ENCODE results near the gene MAP4K2. TPM values are rescaled to one million over a fixed set of nuclear protein-coding genes. Genes with fewer than 3 reads are reported as not detected.

The MAP4K2 gene
- total and polyA plus RNA-seq, 2 of the 8 experiments (the other 6 are each of a cell fraction or from before 2014, with no cell fraction given) = 20.1 to 20.7 TPM

GRCh38 chr11:64834031-64834722 lies 31.2 kb upstream of the MAP4K2 start:
- ChIA-PET CTCF (ENCODE audit: partially characterized antibody) (interaction anchor here (0.6 to 1.9 kb wide), 7 partner anchors 12 to 444 kb away, joined by 3 to 6 read pairs (median 3); partner anchors contain the start of gene MAP4K2), POLR2A (ENCODE audit: partially characterized antibody) (interaction anchor here (0.6 to 1.5 kb wide), 4 partner anchors 24 to 489 kb away, joined by 3 to 4 read pairs (median 3); partner anchors contain the start of gene MEN1)
- WGBS, 2 experiments (ENCODE audit: extremely low coverage in 1 of 2, insufficient coverage in 1 of 2, insufficient read length in 1 of 2, insufficient replicate concordance in 2 of 2, low coverage in 1 of 2, low lambda C conversion rate in 2 of 2, missing lambda C conversion rate in 1 of 2) = 88% methylated on average over 25 of the region's 25 CpGs; no CpG with 5 or more reads in 1 of the 2 experiments

More at GRCh38 chr11:64834031-64834722, 31.2 kb upstream of the MAP4K2 start:
- Histone ChIP-seq H3K27ac (ENCODE audit: low read depth, low read length) (no peak overlapping the region), H3K27me3 (replicated peaks in 1 of 4; ENCODE audit: control insufficient read depth in 3 of 4, extremely low read depth in 1 of 4, insufficient read depth in 3 of 4, low read length in 3 of 4) (no peaks in the 10 kb centered on the region), H3K9me3 (ENCODE audit: insufficient read depth in 2 of 2, low read depth in 1 of 2, low read length in 1 of 2) (no peaks in the 10 kb centered on the region), H3K9ac (replicated peaks in 1 of 4; ENCODE audit: extremely low read depth in 1 of 4, low read depth in 3 of 4, low read length in 3 of 4) (no peak overlapping the region), H2AFZ (ENCODE audit: low read length) (no peak overlapping the region), H2BK15ac (ENCODE audit: low read length) (no peak overlapping the region), H3K4me1 (replicated peaks in 1 of 4; ENCODE audit: control insufficient read depth in 3 of 4, insufficient read depth in 4 of 4, low read length in 3 of 4) (no peaks in the 10 kb centered on the region; a peak in 1 of 7 replicates), H4K91ac (replicated peaks; ENCODE audit: insufficient read length, low read length) (no peak overlapping the region), H2BK5ac (ENCODE audit: low read depth, low read length) (no peak overlapping the region), H3K23me2 (ENCODE audit: low read depth, low read length) (no peaks in the 10 kb centered on the region), H3K14ac (ENCODE audit: insufficient read length) (no peak overlapping the region), H4K5ac (ENCODE audit: insufficient read length, low read depth, low read length) (no peak overlapping the region), H3K79me1 (ENCODE audit: low read depth, low read length) (no peaks in the 10 kb centered on the region), H3K23ac (ENCODE audit: insufficient read length) (no peak overlapping the region), H2AK5ac (ENCODE audit: low read depth, low read length) (no peak overlapping the region), H2BK20ac (ENCODE audit: low read length) (no peak overlapping the region), H3K79me2 (ENCODE audit: control insufficient read depth in 1 of 2, insufficient read depth in 2 of 2, low read length in 2 of 2) (no peaks in the 10 kb centered on the region), H4K20me1 (replicated peaks in 1 of 2; ENCODE audit: control insufficient read depth in 1 of 2, insufficient read depth in 2 of 2, low read length in 2 of 2) (peaks cover 7% of the 10 kb centered on the region in 2 experiments), H2BK12ac (ENCODE audit: low read depth, low read length) (no peak overlapping the region), H3K18ac (ENCODE audit: extremely low read depth, low read length) (no peak overlapping the region), H2BK120ac (replicated peaks; ENCODE audit: low read depth, low read length) (no peak overlapping the region), H4K8ac (ENCODE audit: extremely low read depth, insufficient read depth, low read length) (no peak overlapping the region), H3K36me3 (ENCODE audit: control insufficient read depth in 2 of 4, insufficient read depth in 4 of 4, low read length in 3 of 4) (peaks cover 7 to 41% (median 17%) of the 10 kb centered on the region in 4 experiments; a peak in 6 of 8 replicates), H3K56ac (replicated peaks; ENCODE audit: insufficient read length, low read depth, low read length) (no peak overlapping the region), H3K4ac (replicated peaks; ENCODE audit: insufficient read length, low read depth, low read length) (no peak overlapping the region), H3K4me3 (ENCODE audit: extremely low read depth in 1 of 4, insufficient read depth in 2 of 4, low read depth in 3 of 4, low read length in 4 of 4) (no peak overlapping the region), H3K4me2 (ENCODE audit: insufficient read depth in 1 of 2, low read depth in 2 of 2, low read length in 2 of 2) (no peak overlapping the region)
- no peak for TF ChIP-seq ZNF274 (IDR thresholded peaks at IDR 0.05; ENCODE audit: borderline replicate concordance, extremely low read depth, low read length)
- no peak for TF ChIP-seq HDAC6 (IDR thresholded peaks at IDR 0.05; ENCODE audit: low read depth, low read length)
- TF ChIP-seq CTCF (IDR thresholded peaks at IDR 0.05; ENCODE audit: control extremely low read depth in 1 of 3, insufficient read depth in 1 of 3, low read depth in 1 of 3, low read length in 3 of 3) = no peak
- TF ChIP-seq SP2 (IDR thresholded peaks at IDR 0.05; ENCODE audit: low read length) = no peak
- no peak for TF ChIP-seq YY1 (IDR thresholded peaks at IDR 0.05; ENCODE audit: low read depth, low read length)
- no peak for TF ChIP-seq FOSL1 (IDR thresholded peaks at IDR 0.05; ENCODE audit: insufficient read depth, low read depth, low read length)
- TF ChIP-seq CEBPB (IDR thresholded peaks at IDR 0.05; ENCODE audit: low read depth, low read length) = no peak
- no peak for DNase-seq (ENCODE audit: low read depth in 1 of 2, low spot score in 2 of 2)
- no peak for FAIRE-seq

Measured in H1 (cell line).